ENCODE results near the gene MPV17L.
"Not testable (repeated sequence)": the region's sequence is repeated elsewhere in the genome, so short reads cannot be mapped to it uniquely, and the experiment has no call there.

MPV17L gene

DNA sequence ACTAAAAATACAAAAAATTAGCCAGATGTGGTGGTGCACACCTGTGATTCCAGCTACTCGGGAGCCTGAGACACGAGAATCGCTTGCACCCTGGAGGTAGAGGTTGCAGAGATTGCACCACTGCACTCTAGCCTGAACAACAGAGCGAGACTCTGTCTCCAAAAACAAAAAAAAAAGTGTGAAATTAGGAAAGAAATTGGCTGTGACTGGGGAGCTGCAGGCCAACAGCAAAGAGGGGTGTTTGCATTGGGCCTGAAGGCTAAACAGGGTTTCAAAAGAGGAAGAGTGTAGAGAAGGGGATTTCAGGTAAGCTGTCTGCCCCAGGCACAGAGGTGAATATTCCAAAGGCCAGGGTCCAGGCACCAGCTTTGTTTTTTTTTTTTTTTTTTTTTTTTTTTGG, 48.2 kb downstream of the MPV17L start:
- in situ Hi-C loops (cut with MboI; ENCODE audit: low pct_unique_long_range_greater_than_20kb, low sequenced_read_pairs), result no loop called here
- DNase-seq, result no peak

- in situ Hi-C loops (cut with MboI; ENCODE audit: low pct_unique_long_range_greater_than_20kb, low sequenced_read_pairs), result no loop called here
- no peak for DNase-seq
Measured at GRCh38 chr16:15444264-15444663, 48.7 kb downstream of the MPV17L start.

DNA sequence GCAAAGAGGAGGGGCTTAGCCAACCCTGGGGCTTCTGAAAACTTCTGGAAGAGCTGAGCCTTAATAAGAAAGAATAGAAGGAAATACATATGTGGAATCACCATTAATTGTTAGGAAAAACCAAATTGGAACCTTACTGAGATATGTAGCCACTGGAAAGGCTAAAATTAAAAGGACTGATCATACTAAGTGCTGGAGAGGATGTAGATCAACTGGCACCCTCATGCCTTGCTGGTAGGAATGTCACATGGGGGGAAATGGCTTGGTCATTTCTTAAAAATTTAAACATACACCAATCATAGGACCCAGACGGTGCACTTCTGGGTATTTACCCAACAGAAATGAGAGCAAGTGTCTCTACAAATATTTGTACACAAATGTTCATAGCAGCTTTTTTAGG, 49.9 kb downstream of the MPV17L start:
- no peak for DNase-seq
- in situ Hi-C loops (cut with MboI; ENCODE audit: low pct_unique_long_range_greater_than_20kb, low sequenced_read_pairs), result no loop called here

DNA sequence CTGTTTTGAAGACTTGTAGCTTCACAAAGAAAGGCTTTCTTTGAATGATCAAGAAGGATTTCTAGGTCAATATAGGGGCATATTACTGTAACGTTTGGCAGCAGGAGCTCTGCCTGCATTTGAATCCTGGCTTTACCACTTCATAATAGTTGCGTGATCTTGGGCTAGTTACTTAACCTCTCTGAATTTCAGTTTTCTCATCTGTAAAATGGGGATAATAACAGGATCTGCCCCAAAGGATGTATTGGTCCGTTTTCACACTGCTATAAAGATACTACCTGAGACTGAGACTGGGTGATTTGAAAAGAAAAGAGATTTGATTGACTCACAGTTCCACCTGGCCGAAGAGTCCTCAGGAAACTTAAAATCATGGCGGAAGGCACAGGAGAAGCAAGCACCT, 51.3 kb downstream of the MPV17L start:
- in situ Hi-C loops (cut with MboI; ENCODE audit: low pct_unique_long_range_greater_than_20kb, low sequenced_read_pairs), result no loop called here

GRCh38 chr16:15450624-15451023, 55.1 kb downstream of the MPV17L start:
- in situ Hi-C loops (cut with MboI; ENCODE audit: low pct_unique_long_range_greater_than_20kb, low sequenced_read_pairs), result no loop called here
- DNase-seq, result no peak

More for the DNA sequence above, 51.3 kb downstream of the MPV17L start:
- no peak for DNase-seq

GRCh38 chr16:15451098-15451731, 55.7 kb downstream of the MPV17L start:
- DNase-seq, result no peak
- in situ Hi-C loops (cut with MboI; ENCODE audit: low pct_unique_long_range_greater_than_20kb, low sequenced_read_pairs), result no loop called here

- in situ Hi-C loops (cut with MboI; ENCODE audit: low pct_unique_long_range_greater_than_20kb, low sequenced_read_pairs), result no loop called here
- DNase-seq, result no peak
Measured at GRCh38 chr16:15452246-15452855, 56.8 kb downstream of the MPV17L start.

DNA sequence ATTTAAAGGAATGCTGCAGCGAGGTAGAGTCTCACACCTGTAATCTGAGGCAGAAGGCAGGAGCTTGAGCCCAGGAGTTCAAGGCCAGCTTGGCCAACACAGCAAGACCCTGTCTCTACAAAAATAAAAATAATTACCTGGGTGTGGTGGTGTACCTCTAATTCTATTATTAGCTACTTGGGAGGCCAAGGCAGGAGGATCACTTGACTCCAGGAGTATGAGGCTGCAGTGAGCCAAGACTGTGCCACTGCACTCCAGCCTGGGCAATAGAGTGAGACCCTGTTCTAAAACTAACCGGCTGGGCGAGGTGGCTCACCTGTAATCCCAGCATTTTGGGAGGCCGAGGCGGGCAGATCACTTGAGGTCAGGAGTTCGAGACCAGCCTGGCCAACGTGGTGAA, 57.7 kb downstream of the MPV17L start:
- DNase-seq; in situ Hi-C loops (cut with MboI; ENCODE audit: low pct_unique_long_range_greater_than_20kb, low sequenced_read_pairs): not testable (repeated sequence)

GRCh38 chr16:15454933-15455332, 59.4 kb downstream of the MPV17L start:
- DNase-seq; in situ Hi-C loops (cut with MboI; ENCODE audit: low pct_unique_long_range_greater_than_20kb, low sequenced_read_pairs): not testable (repeated sequence)

DNA sequence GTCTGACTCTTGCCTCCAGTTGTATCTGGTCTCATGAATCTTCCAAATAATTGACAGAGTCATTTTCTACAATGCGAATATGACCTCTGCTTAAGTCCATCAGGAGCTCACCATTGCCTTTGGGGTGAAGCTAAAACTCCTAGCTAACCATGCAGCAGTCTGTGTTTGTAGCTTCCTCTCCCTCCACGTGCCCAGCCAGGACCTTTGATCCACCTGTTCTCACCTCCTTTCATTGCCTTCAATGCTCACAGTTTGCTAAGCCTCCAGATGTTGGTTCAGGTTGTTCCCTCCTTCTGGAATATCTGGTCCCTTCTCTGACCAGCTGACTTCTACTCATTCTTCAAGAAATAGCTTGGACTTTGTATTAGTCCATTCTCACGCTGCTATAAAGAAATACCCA, 61.8 kb downstream of the MPV17L start:
- in situ Hi-C loops (cut with MboI; ENCODE audit: low pct_unique_long_range_greater_than_20kb, low sequenced_read_pairs), result no loop called here

GRCh38 chr16:15457958-15458357, 62.4 kb downstream of the MPV17L start:
- in situ Hi-C loops (cut with MboI; ENCODE audit: low pct_unique_long_range_greater_than_20kb, low sequenced_read_pairs), result no loop called here
- DNase-seq, result no peak

More for the DNA sequence above, 61.8 kb downstream of the MPV17L start:
- DNase-seq, result no peak

- DNase-seq, result no peak
- in situ Hi-C loops (cut with MboI; ENCODE audit: low pct_unique_long_range_greater_than_20kb, low sequenced_read_pairs), result no loop called here
Measured at GRCh38 chr16:15459791-15460190, 64.2 kb downstream of the MPV17L start.

DNA sequence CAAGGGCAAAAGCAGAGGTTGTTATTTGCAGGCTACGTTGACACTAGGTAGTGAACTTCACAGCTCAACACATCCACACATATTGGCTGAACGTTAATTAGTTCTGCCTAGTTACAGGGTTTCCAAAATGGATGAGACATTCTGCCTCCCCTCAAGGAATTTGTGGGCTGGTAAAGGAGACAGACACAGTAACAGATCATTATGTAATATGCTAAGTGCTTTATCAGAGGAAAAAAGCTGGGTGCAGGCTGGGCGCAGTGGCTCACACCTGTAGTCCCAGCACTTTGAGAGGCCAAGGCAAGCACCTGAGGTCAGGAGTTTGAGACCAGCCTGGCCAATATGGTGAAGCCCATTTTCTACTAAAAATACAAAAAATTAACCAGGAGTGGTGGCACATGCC, 65.0 kb downstream of the MPV17L start:
- no peak for DNase-seq
- in situ Hi-C loops (cut with MboI; ENCODE audit: low pct_unique_long_range_greater_than_20kb, low sequenced_read_pairs), result no loop called here

- in situ Hi-C loops (cut with MboI; ENCODE audit: low pct_unique_long_range_greater_than_20kb, low sequenced_read_pairs), result no loop called here
Measured at GRCh38 chr16:15461376-15461775, 65.8 kb downstream of the MPV17L start.

More at GRCh38 chr16:15461376-15461775, 65.8 kb downstream of the MPV17L start:
- DNase-seq, result no peak
